ENCODE data around the gene HS2ST1. TPM values are rescaled to one million over a fixed set of nuclear protein-coding genes. Genes with fewer than 3 reads are reported as not detected.

Gene HS2ST1
- total and polyA plus RNA-seq, 4 donors, result 5.4 to 11.8 (median 8.2) TPM

DNA sequence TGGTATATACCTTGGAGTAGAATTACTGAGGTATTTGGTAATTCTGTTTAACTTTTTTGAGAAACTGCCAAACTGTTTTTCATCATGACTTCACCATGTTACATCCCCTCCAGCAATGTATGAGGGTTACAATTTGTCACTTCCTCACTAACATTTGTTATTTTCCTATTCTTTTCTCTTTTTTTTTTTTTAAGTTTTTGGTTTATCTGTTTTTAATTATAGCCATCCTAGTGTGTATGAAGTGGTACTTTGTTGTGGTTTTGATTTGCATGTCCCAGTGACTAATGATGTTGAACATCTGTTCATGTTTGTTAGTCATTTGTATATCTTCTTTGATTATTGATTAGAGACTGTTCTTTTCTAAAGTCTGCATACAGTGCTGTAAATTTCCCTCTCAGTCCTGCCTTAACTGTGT is 147.3 kb downstream of the HS2ST1 start:
- no peak for DNase-seq (ENCODE audit: low spot score)
- H3K9me3 ChIP-seq (ENCODE audit: control insufficient read depth in 4 of 4, low read length in 3 of 4), result no peaks in the 10 kb centered on the region
- H3K27me3 ChIP-seq (ENCODE audit: control insufficient read depth in 4 of 4, insufficient read depth in 4 of 4, low read length in 3 of 4), result no peaks in the 10 kb centered on the region
- H3K4me1 ChIP-seq (ENCODE audit: control insufficient read depth in 4 of 4, insufficient read depth in 4 of 4, low read length in 3 of 4), result peaks cover 0 to 2% (median 0%) of the 10 kb centered on the region in 4 donors
- H3K36me3 ChIP-seq (ENCODE audit: control insufficient read depth in 4 of 4, insufficient read depth in 3 of 4, low read depth in 1 of 4, low read length in 3 of 4), result no peaks in the 10 kb centered on the region
- TF ChIP-seq RAD21 (IDR thresholded peaks at IDR 0.05) (no peak), ATF3 (IDR thresholded peaks at IDR 0.05) (no peak), MAX (IDR thresholded peaks at IDR 0.05) (no peak), FOXA1 (IDR thresholded peaks at IDR 0.05) (no peak), YY1 (IDR thresholded peaks at IDR 0.05) (no peak), EGR1 (IDR thresholded peaks at IDR 0.05; ENCODE audit: low read depth in 2 of 2) (no peak), HNF4G (IDR thresholded peaks at IDR 0.05) (no peak), SP1 (IDR thresholded peaks at IDR 0.05) (no peak), RXRA (IDR thresholded peaks at IDR 0.05) (no peak), FOXA2 (IDR thresholded peaks at IDR 0.05) (no peak), NR2F2 (IDR thresholded peaks at IDR 0.05) (no peak), GABPA (IDR thresholded peaks at IDR 0.05 in 1 of 2, conservative IDR thresholded peaks at IDR 0.05 in 1 of 2) (no peak), TAF1 (conservative IDR thresholded peaks at IDR 0.05) (no peak), HNF4A (conservative IDR thresholded peaks at IDR 0.05) (no peak), JUND (IDR thresholded peaks at IDR 0.05) (no peak)
- TF ChIP-seq, protein P1, sequence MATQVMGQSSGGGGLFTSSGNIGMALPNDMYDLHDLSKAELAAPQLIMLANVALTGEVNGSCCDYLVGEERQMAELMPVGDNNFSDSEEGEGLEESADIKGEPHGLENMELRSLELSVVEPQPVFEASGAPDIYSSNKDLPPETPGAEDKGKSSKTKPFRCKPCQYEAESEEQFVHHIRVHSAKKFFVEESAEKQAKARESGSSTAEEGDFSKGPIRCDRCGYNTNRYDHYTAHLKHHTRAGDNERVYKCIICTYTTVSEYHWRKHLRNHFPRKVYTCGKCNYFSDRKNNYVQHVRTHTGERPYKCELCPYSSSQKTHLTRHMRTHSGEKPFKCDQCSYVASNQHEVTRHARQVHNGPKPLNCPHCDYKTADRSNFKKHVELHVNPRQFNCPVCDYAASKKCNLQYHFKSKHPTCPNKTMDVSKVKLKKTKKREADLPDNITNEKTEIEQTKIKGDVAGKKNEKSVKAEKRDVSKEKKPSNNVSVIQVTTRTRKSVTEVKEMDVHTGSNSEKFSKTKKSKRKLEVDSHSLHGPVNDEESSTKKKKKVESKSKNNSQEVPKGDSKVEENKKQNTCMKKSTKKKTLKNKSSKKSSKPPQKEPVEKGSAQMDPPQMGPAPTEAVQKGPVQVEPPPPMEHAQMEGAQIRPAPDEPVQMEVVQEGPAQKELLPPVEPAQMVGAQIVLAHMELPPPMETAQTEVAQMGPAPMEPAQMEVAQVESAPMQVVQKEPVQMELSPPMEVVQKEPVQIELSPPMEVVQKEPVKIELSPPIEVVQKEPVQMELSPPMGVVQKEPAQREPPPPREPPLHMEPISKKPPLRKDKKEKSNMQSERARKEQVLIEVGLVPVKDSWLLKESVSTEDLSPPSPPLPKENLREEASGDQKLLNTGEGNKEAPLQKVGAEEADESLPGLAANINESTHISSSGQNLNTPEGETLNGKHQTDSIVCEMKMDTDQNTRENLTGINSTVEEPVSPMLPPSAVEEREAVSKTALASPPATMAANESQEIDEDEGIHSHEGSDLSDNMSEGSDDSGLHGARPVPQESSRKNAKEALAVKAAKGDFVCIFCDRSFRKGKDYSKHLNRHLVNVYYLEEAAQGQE (IDR thresholded peaks at IDR 0.05), result no peak
- TF ChIP-seq, protein P2, sequence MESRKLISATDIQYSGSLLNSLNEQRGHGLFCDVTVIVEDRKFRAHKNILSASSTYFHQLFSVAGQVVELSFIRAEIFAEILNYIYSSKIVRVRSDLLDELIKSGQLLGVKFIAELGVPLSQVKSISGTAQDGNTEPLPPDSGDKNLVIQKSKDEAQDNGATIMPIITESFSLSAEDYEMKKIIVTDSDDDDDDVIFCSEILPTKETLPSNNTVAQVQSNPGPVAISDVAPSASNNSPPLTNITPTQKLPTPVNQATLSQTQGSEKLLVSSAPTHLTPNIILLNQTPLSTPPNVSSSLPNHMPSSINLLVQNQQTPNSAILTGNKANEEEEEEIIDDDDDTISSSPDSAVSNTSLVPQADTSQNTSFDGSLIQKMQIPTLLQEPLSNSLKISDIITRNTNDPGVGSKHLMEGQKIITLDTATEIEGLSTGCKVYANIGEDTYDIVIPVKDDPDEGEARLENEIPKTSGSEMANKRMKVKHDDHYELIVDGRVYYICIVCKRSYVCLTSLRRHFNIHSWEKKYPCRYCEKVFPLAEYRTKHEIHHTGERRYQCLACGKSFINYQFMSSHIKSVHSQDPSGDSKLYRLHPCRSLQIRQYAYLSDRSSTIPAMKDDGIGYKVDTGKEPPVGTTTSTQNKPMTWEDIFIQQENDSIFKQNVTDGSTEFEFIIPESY (IDR thresholded peaks at IDR 0.05), result no peak
- TF ChIP-seq, protein P3, sequence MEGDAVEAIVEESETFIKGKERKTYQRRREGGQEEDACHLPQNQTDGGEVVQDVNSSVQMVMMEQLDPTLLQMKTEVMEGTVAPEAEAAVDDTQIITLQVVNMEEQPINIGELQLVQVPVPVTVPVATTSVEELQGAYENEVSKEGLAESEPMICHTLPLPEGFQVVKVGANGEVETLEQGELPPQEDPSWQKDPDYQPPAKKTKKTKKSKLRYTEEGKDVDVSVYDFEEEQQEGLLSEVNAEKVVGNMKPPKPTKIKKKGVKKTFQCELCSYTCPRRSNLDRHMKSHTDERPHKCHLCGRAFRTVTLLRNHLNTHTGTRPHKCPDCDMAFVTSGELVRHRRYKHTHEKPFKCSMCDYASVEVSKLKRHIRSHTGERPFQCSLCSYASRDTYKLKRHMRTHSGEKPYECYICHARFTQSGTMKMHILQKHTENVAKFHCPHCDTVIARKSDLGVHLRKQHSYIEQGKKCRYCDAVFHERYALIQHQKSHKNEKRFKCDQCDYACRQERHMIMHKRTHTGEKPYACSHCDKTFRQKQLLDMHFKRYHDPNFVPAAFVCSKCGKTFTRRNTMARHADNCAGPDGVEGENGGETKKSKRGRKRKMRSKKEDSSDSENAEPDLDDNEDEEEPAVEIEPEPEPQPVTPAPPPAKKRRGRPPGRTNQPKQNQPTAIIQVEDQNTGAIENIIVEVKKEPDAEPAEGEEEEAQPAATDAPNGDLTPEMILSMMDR (IDR thresholded peaks at IDR 0.05; ENCODE audit: low read depth, low read length, missing input control), result no peak
- H3K4me3 ChIP-seq (ENCODE audit: low read depth in 1 of 3, low read length in 3 of 3), result no peak overlapping the region
- H3K9ac ChIP-seq (ENCODE audit: low read depth in 1 of 2, low read length in 2 of 2), result no peak overlapping the region
- no peak overlapping the region for H3K27ac ChIP-seq (ENCODE audit: low read depth in 1 of 2, low read length in 2 of 2)

Measured in liver (tissue), 9 donors.